Measurements from ENCODE around the gene TLE6.
"Not testable (repeated sequence)": the region's sequence is repeated elsewhere in the genome, so short reads cannot be mapped to it uniquely, and the experiment has no call there.

Gene TLE6

GRCh38 chr19:3003046-3003445 is 25.7 kb downstream of the TLE6 start:
- WGBS, 2 experiments (ENCODE audit: insufficient coverage in 2 of 2), result 88 to 93% methylated on average over 4 to 5 of the region's 7 CpGs
- H3K9me3 ChIP-seq (ENCODE audit: control insufficient read depth, low read length), result no peaks in the 10 kb centered on the region
- no peaks in the 10 kb centered on the region for H3K4me1 ChIP-seq (ENCODE audit: control insufficient read depth, insufficient read depth, low read length, poor library complexity, severe bottlenecking)
- H3K27ac ChIP-seq (ENCODE audit: low read depth, low read length, severe bottlenecking), result no peak overlapping the region
- H3K4me3 ChIP-seq (ENCODE audit: extremely low read depth, insufficient read depth, low read length, poor library complexity, severe bottlenecking), result no peak overlapping the region
- H3K36me3 ChIP-seq (ENCODE audit: control insufficient read depth, insufficient read depth, low read length), result no peaks in the 10 kb centered on the region

GRCh38 chr19:3004522-3004921 is 27.2 kb downstream of the TLE6 start:
- H3K27ac ChIP-seq (ENCODE audit: low read depth, low read length, severe bottlenecking), result no peak overlapping the region
- 86 to 88% methylated on average over 2 to 3 of the region's 4 CpGs for WGBS, 2 experiments (ENCODE audit: insufficient coverage in 2 of 2)
- no peaks in the 10 kb centered on the region for H3K4me1 ChIP-seq (ENCODE audit: control insufficient read depth, insufficient read depth, low read length, poor library complexity, severe bottlenecking)
- no peaks in the 10 kb centered on the region for H3K9me3 ChIP-seq (ENCODE audit: control insufficient read depth, low read length)
- H3K36me3 ChIP-seq (ENCODE audit: control insufficient read depth, insufficient read depth, low read length), result no peaks in the 10 kb centered on the region
- H3K4me3 ChIP-seq (ENCODE audit: extremely low read depth, insufficient read depth, low read length, poor library complexity, severe bottlenecking), result no peak overlapping the region

- H3K4me3 ChIP-seq (ENCODE audit: extremely low read depth, insufficient read depth, low read length, poor library complexity, severe bottlenecking), result no peak overlapping the region
- no peak overlapping the region for H3K27ac ChIP-seq (ENCODE audit: low read depth, low read length, severe bottlenecking)
- H3K4me1 ChIP-seq (ENCODE audit: control insufficient read depth, insufficient read depth, low read length, poor library complexity, severe bottlenecking), result no peaks in the 10 kb centered on the region
- 90 to 94% methylated on average over 14 to 18 of the region's 18 CpGs for WGBS, 2 experiments (ENCODE audit: insufficient coverage in 2 of 2)
- no peaks in the 10 kb centered on the region for H3K36me3 ChIP-seq (ENCODE audit: control insufficient read depth, insufficient read depth, low read length)
- H3K9me3 ChIP-seq (ENCODE audit: control insufficient read depth, low read length), result no peaks in the 10 kb centered on the region
These were observed 28.0 kb downstream of the TLE6 start for GRCh38 chr19:3005345-3005744.

- H3K9me3 ChIP-seq (ENCODE audit: control insufficient read depth, low read length), result no peaks in the 10 kb centered on the region
- no peak overlapping the region for H3K27ac ChIP-seq (ENCODE audit: low read depth, low read length, severe bottlenecking)
- 89 to 90% methylated on average over 15 to 32 of the region's 37 CpGs for WGBS, 2 experiments (ENCODE audit: insufficient coverage in 2 of 2)
- no peak overlapping the region for H3K4me3 ChIP-seq (ENCODE audit: extremely low read depth, insufficient read depth, low read length, poor library complexity, severe bottlenecking)
- H3K4me1 ChIP-seq (ENCODE audit: control insufficient read depth, insufficient read depth, low read length, poor library complexity, severe bottlenecking), result no peaks in the 10 kb centered on the region
- H3K36me3 ChIP-seq (ENCODE audit: control insufficient read depth, insufficient read depth, low read length), result no peaks in the 10 kb centered on the region
These were observed 28.9 kb downstream of the TLE6 start for GRCh38 chr19:3006075-3006767.

GRCh38 chr19:3007975-3008374 is 30.6 kb downstream of the TLE6 start:
- Histone ChIP-seq H3K36me3 (ENCODE audit: control insufficient read depth, insufficient read depth, low read length) (no peaks in the 10 kb centered on the region), H3K9me3 (ENCODE audit: control insufficient read depth, low read length) (no peaks in the 10 kb centered on the region), H3K4me1 (ENCODE audit: control insufficient read depth, insufficient read depth, low read length, poor library complexity, severe bottlenecking) (no peaks in the 10 kb centered on the region), H3K27ac (ENCODE audit: low read depth, low read length, severe bottlenecking) (no peak overlapping the region), H3K4me3 (ENCODE audit: extremely low read depth, insufficient read depth, low read length, poor library complexity, severe bottlenecking) (no peak overlapping the region)
- 89 to 90% methylated on average over 5 to 8 of the region's 9 CpGs for WGBS, 2 experiments (ENCODE audit: insufficient coverage in 2 of 2)

GRCh38 chr19:3008994-3009393 is 31.6 kb downstream of the TLE6 start:
- Histone ChIP-seq H3K4me3 (ENCODE audit: extremely low read depth, insufficient read depth, low read length, poor library complexity, severe bottlenecking) (no peak overlapping the region), H3K27ac (ENCODE audit: low read depth, low read length, severe bottlenecking) (no peak overlapping the region), H3K4me1 (ENCODE audit: control insufficient read depth, insufficient read depth, low read length, poor library complexity, severe bottlenecking) (no peaks in the 10 kb centered on the region), H3K36me3 (ENCODE audit: control insufficient read depth, insufficient read depth, low read length) (no peaks in the 10 kb centered on the region), H3K9me3 (ENCODE audit: control insufficient read depth, low read length) (no peaks in the 10 kb centered on the region)
- 75 to 81% methylated on average over 6 of the region's 6 CpGs for WGBS, 2 experiments (ENCODE audit: insufficient coverage in 2 of 2)

GRCh38 chr19:3010871-3011270 is 33.5 kb downstream of the TLE6 start:
- WGBS, 2 experiments (ENCODE audit: insufficient coverage in 2 of 2), result 84 to 91% methylated on average over 13 of the region's 13 CpGs
- Histone ChIP-seq H3K36me3 (ENCODE audit: control insufficient read depth, insufficient read depth, low read length) (no peaks in the 10 kb centered on the region), H3K9me3 (ENCODE audit: control insufficient read depth, low read length) (no peaks in the 10 kb centered on the region), H3K27ac (ENCODE audit: low read depth, low read length, severe bottlenecking) (no peak overlapping the region), H3K4me1 (ENCODE audit: control insufficient read depth, insufficient read depth, low read length, poor library complexity, severe bottlenecking) (no peaks in the 10 kb centered on the region), H3K4me3 (ENCODE audit: extremely low read depth, insufficient read depth, low read length, poor library complexity, severe bottlenecking) (no peak overlapping the region)

- not testable (repeated sequence) for H3K27ac ChIP-seq (ENCODE audit: low read depth, low read length, severe bottlenecking); H3K9me3 ChIP-seq (ENCODE audit: control insufficient read depth, low read length); H3K4me3 ChIP-seq (ENCODE audit: extremely low read depth, insufficient read depth, low read length, poor library complexity, severe bottlenecking); H3K36me3 ChIP-seq (ENCODE audit: control insufficient read depth, insufficient read depth, low read length); H3K4me1 ChIP-seq (ENCODE audit: control insufficient read depth, insufficient read depth, low read length, poor library complexity, severe bottlenecking)
- 84 to 88% methylated on average over 10 of the region's 13 CpGs for WGBS, 2 experiments (ENCODE audit: insufficient coverage in 2 of 2)
These were observed 34.7 kb downstream of the TLE6 start for GRCh38 chr19:3012059-3012458.

GRCh38 chr19:3012621-3013262 is 35.4 kb downstream of the TLE6 start:
- WGBS, 2 experiments (ENCODE audit: insufficient coverage in 2 of 2), result 52 to 57% methylated on average over 10 to 16 of the region's 16 CpGs
- H3K27ac ChIP-seq (ENCODE audit: low read depth, low read length, severe bottlenecking), result no peak overlapping the region
- no peaks in the 10 kb centered on the region for H3K9me3 ChIP-seq (ENCODE audit: control insufficient read depth, low read length)
- H3K36me3 ChIP-seq (ENCODE audit: control insufficient read depth, insufficient read depth, low read length), result no peaks in the 10 kb centered on the region
- no peaks in the 10 kb centered on the region for H3K4me1 ChIP-seq (ENCODE audit: control insufficient read depth, insufficient read depth, low read length, poor library complexity, severe bottlenecking)
- H3K4me3 ChIP-seq (ENCODE audit: extremely low read depth, insufficient read depth, low read length, poor library complexity, severe bottlenecking), result no peak overlapping the region

GRCh38 chr19:3013263-3013725 is 35.9 kb downstream of the TLE6 start:
- no peak overlapping the region for H3K4me3 ChIP-seq (ENCODE audit: extremely low read depth, insufficient read depth, low read length, poor library complexity, severe bottlenecking)
- H3K36me3 ChIP-seq (ENCODE audit: control insufficient read depth, insufficient read depth, low read length), result no peaks in the 10 kb centered on the region
- H3K27ac ChIP-seq (ENCODE audit: low read depth, low read length, severe bottlenecking), result no peak overlapping the region
- WGBS, 2 experiments (ENCODE audit: insufficient coverage in 2 of 2), result 82 to 90% methylated on average over 5 to 6 of the region's 7 CpGs
- no peaks in the 10 kb centered on the region for H3K4me1 ChIP-seq (ENCODE audit: control insufficient read depth, insufficient read depth, low read length, poor library complexity, severe bottlenecking)
- no peaks in the 10 kb centered on the region for H3K9me3 ChIP-seq (ENCODE audit: control insufficient read depth, low read length)

- no peaks in the 10 kb centered on the region for H3K36me3 ChIP-seq (ENCODE audit: control insufficient read depth, insufficient read depth, low read length)
- H3K9me3 ChIP-seq (ENCODE audit: control insufficient read depth, low read length), result no peaks in the 10 kb centered on the region
- WGBS, 2 experiments (ENCODE audit: insufficient coverage in 2 of 2), result 92 to 96% methylated on average over 4 to 5 of the region's 8 CpGs
- no peaks in the 10 kb centered on the region for H3K4me1 ChIP-seq (ENCODE audit: control insufficient read depth, insufficient read depth, low read length, poor library complexity, severe bottlenecking)
- no peak overlapping the region for H3K27ac ChIP-seq (ENCODE audit: low read depth, low read length, severe bottlenecking)
- no peak overlapping the region for H3K4me3 ChIP-seq (ENCODE audit: extremely low read depth, insufficient read depth, low read length, poor library complexity, severe bottlenecking)
These were observed 36.8 kb downstream of the TLE6 start for GRCh38 chr19:3014135-3014534.
